Activated CD4-positive, alpha-beta T cell treated with anti-CD3 and anti-CD28 coated beads, Interleukin-2, amount 50 U/mL, for 4 hours (primary cell): ENCODE data around the gene TMEM141.
A peak's percentile ranks its signal among the peaks of the same experiment; 100 is the strongest.
"Not testable (repeated sequence)": the region's sequence is repeated elsewhere in the genome, so short reads cannot be mapped to it uniquely, and the experiment has no call there.

Experiments used
- DNase-seq, 2 experiments: peaks; one replicate each; pipeline ENCODE4 v3.0.0-alpha.2; 2020

TMEM141 gene

GRCh38 chr9:136774416-136775045, 16.6 kb upstream of the TMEM141 start:
- no peak for DNase-seq

GRCh38 chr9:136775191-136775590, 16.0 kb upstream of the TMEM141 start:
- no peak for DNase-seq

- no peak for DNase-seq
Observed at GRCh38 chr9:136776947-136777346, 14.2 kb upstream of the TMEM141 start.

- DNase-seq: no peak
Observed at GRCh38 chr9:136777359-136777758, 13.8 kb upstream of the TMEM141 start.

- DNase-seq: no peak
Observed at GRCh38 chr9:136779808-136780207, 11.3 kb upstream of the TMEM141 start.

GRCh38 chr9:136782452-136782851, 8.7 kb upstream of the TMEM141 start:
- DNase-seq: no peak

- no peak for DNase-seq
Observed at GRCh38 chr9:136784249-136784996, 6.7 kb upstream of the TMEM141 start.

GRCh38 chr9:136784997-136785361, 6.2 kb upstream of the TMEM141 start:
- DNase-seq: no peak

GRCh38 chr9:136785565-136786355, 5.4 kb upstream of the TMEM141 start:
- DNase-seq: not testable (repeated sequence)

GRCh38 chr9:136786451-136786850, 4.7 kb upstream of the TMEM141 start:
- no peak for DNase-seq

GRCh38 chr9:136786983-136787382, 4.2 kb upstream of the TMEM141 start:
- not testable (repeated sequence) for DNase-seq

- peak; percentile 52 to 54 for DNase-seq
Observed at GRCh38 chr9:136787690-136788400, 3.3 kb upstream of the TMEM141 start.

- DNase-seq: not testable (repeated sequence)
Observed at GRCh38 chr9:136788644-136789522, 2.3 kb upstream of the TMEM141 start.

GRCh38 chr9:136789523-136789937, 1.6 kb upstream of the TMEM141 start:
- no peak for DNase-seq

GRCh38 chr9:136791516-136792276, 552 bp downstream of the TMEM141 start:
- peak; percentile 63 to 65 for DNase-seq

- no peak for DNase-seq
Observed at GRCh38 chr9:136792321-136793085, 1.4 kb downstream of the TMEM141 start.

GRCh38 chr9:136793086-136793946, 2.2 kb downstream of the TMEM141 start:
- no peak for DNase-seq

- no peak for DNase-seq
Observed at GRCh38 chr9:136794281-136794999, 3.3 kb downstream of the TMEM141 start.

GRCh38 chr9:136795000-136795348, 3.8 kb downstream of the TMEM141 start:
- no peak for DNase-seq
